H9 (cell line): ENCODE results near the gene TTC12. TPM values are rescaled to one million over a fixed set of nuclear protein-coding genes. Genes with fewer than 3 reads are reported as not detected.

Source experiments
- DNase-seq: peaks from one replicate; pipeline ENCODE4 v3.0.0-alpha.2; 2017
- H2AFZ ChIP-seq: one replicate; pipeline ENCODE4 v1.6.1; 2013; ENCODE audit warnings: mild to moderate bottlenecking, low read length, control low read depth, moderate library complexity
- H2AK5ac ChIP-seq: 2 replicates; pipeline ENCODE4 v1.6.1; 2013; ENCODE audit warnings: low read length, control low read depth, mixed read lengths; ENCODE audit not compliant: insufficient read length
- H2BK120ac ChIP-seq: one replicate; pipeline ENCODE4 v1.6.1; 2013; ENCODE audit warnings: low read depth, mild to moderate bottlenecking, low read length, control low read depth, inconsistent platforms; ENCODE audit not compliant: poor library complexity, severe bottlenecking
- H2BK12ac ChIP-seq: 2 replicates; pipeline ENCODE4 v1.6.1; 2013; ENCODE audit warnings: low read length, control low read depth, mixed read lengths, low read depth; ENCODE audit not compliant: insufficient read length
- H2BK15ac ChIP-seq: 2 replicates; pipeline ENCODE4 v1.6.1; 2013; ENCODE audit warnings: low read depth, low read length, control low read depth
- H2BK20ac ChIP-seq: one replicate; pipeline ENCODE4 v1.6.1; 2013; ENCODE audit warnings: low read depth, mild to moderate bottlenecking, low read length, control low read depth, inconsistent platforms; ENCODE audit not compliant: poor library complexity, severe bottlenecking
- H2BK5ac ChIP-seq: 2 replicates; pipeline ENCODE4 v1.6.1; 2013; ENCODE audit warnings: low read length, control low read depth, mixed read lengths; ENCODE audit not compliant: insufficient read length
- H3K14ac ChIP-seq: 2 replicates; pipeline ENCODE4 v1.6.1; 2013; ENCODE audit warnings: low read length, control low read depth; ENCODE audit not compliant: insufficient read depth
- H3K18ac ChIP-seq: 2 replicates; pipeline ENCODE4 v1.6.1; 2013; ENCODE audit warnings: low read depth, mild to moderate bottlenecking, mixed read lengths, low read length, control low read depth; ENCODE audit not compliant: insufficient read length
- H3K23ac ChIP-seq: 2 replicates; pipeline ENCODE4 v1.6.1; 2013; ENCODE audit warnings: low read length, control low read depth, mixed read lengths, low read depth; ENCODE audit not compliant: insufficient read length
- H3K23me2 ChIP-seq: 2 replicates; pipeline ENCODE4 v1.6.1; 2013; ENCODE audit warnings: low read depth, mild to moderate bottlenecking, mixed read lengths, low read length, control low read depth; ENCODE audit not compliant: insufficient read length, poor library complexity, severe bottlenecking
- H3K27ac ChIP-seq: 2 replicates; pipeline ENCODE4 v1.5.1; 2013; ENCODE audit warnings: low read length, control low read depth, mixed read lengths, low read depth; ENCODE audit not compliant: insufficient read length
- H3K27me3 ChIP-seq: 2 replicates; pipeline ENCODE4 v1.6.1; 2013; ENCODE audit warnings: low read length, control low read depth, inconsistent platforms; ENCODE audit not compliant: insufficient read depth
- H3K4ac ChIP-seq: 2 replicates; pipeline ENCODE4 v1.6.1; 2013; ENCODE audit warnings: low read depth, mild to moderate bottlenecking, control low read depth, inconsistent platforms, low read length, moderate library complexity
- H3K4me1 ChIP-seq: 2 replicates; pipeline ENCODE4 v1.6.1; 2013; ENCODE audit warnings: low read length, control low read depth, inconsistent platforms; ENCODE audit not compliant: insufficient read depth
- H3K4me2 ChIP-seq: 2 replicates; pipeline ENCODE4 v1.6.1; 2013; ENCODE audit warnings: low read length, control low read depth, mixed read lengths; ENCODE audit not compliant: insufficient read length, insufficient read depth
- H3K56ac ChIP-seq: 2 replicates; pipeline ENCODE4 v1.6.1; 2013; ENCODE audit warnings: low read depth, mild to moderate bottlenecking, mixed read lengths, low read length, control low read depth; ENCODE audit not compliant: insufficient read length
- H3K79me1 ChIP-seq: 2 replicates; pipeline ENCODE4 v1.6.1; 2013; ENCODE audit warnings: low read depth, mild to moderate bottlenecking, moderate library complexity, low read length, control low read depth, inconsistent platforms; ENCODE audit not compliant: insufficient read depth, poor library complexity, severe bottlenecking
- H3K79me2 ChIP-seq: 2 replicates; pipeline ENCODE4 v1.6.1; 2013; ENCODE audit warnings: low read length, control low read depth, inconsistent platforms; ENCODE audit not compliant: insufficient read depth
- H3K9ac ChIP-seq: 2 replicates; pipeline ENCODE4 v1.6.1; 2013; ENCODE audit warnings: low read length, control low read depth, mixed read lengths; ENCODE audit not compliant: insufficient read length; ENCODE audit errors: extremely low read depth
- H3K9me3 ChIP-seq: one replicate; pipeline ENCODE4 v1.6.1; 2013; ENCODE audit warnings: low read depth, low read length, inconsistent platforms; ENCODE audit not compliant: control insufficient read depth
- H3T11ph ChIP-seq: one replicate; pipeline ENCODE4 v1.6.1; 2013; ENCODE audit warnings: mild to moderate bottlenecking, low read length, control low read depth, inconsistent platforms
- H4K20me1 ChIP-seq: one replicate; pipeline ENCODE4 v1.6.1; 2013; ENCODE audit not compliant: control insufficient read depth, insufficient read length, insufficient read depth
- H4K5ac ChIP-seq: 2 replicates; pipeline ENCODE4 v1.6.1; 2013; ENCODE audit warnings: low read depth, mild to moderate bottlenecking, mixed read lengths, low read length, control low read depth; ENCODE audit not compliant: insufficient read length
- H4K8ac ChIP-seq: replicated peaks from 2 replicates; pipeline ENCODE4 v1.6.1; 2013; ENCODE audit warnings: low read length, control low read depth, mixed read lengths, low read depth; ENCODE audit not compliant: insufficient read length
- H4K91ac ChIP-seq: 2 replicates; pipeline ENCODE4 v1.6.1; 2013; ENCODE audit warnings: low read depth, mild to moderate bottlenecking, moderate library complexity, mixed read lengths, low read length, control low read depth; ENCODE audit not compliant: insufficient read length
- H3K27ac Mint-ChIP-seq, 3 experiments: 2 replicates in 2 of 3; 3 replicates in 1 of 3; pipeline ENCODE4 v1.8.0; 2020 to 2021; ENCODE audit warnings: mixed read lengths in 3 of 3, mild to moderate bottlenecking in 1 of 3, moderate library complexity in 1 of 3
- H3K27me3 Mint-ChIP-seq: 2 replicates; pipeline ENCODE4 v1.8.0; 2021; ENCODE audit warnings: low read depth, mild to moderate bottlenecking, moderate library complexity, mixed read lengths
- H3K36me3 Mint-ChIP-seq, 3 experiments: 2 replicates in 2 of 3; 3 replicates in 1 of 3; pipeline ENCODE4 v1.8.0; 2020 to 2021; ENCODE audit warnings: low read depth in 3 of 3, mixed read lengths in 3 of 3; ENCODE audit not compliant: insufficient read depth in 1 of 3
- H3K4me1 Mint-ChIP-seq, 2 experiments: 2 replicates each; pipeline ENCODE4 v1.8.0; 2020; ENCODE audit warnings: mixed read lengths in 2 of 2
- H3K4me3 Mint-ChIP-seq, 2 experiments: 2 replicates in 1 of 2; 3 replicates in 1 of 2; pipeline ENCODE4 v1.8.0; 2020 to 2021; ENCODE audit warnings: mild to moderate bottlenecking in 2 of 2, mixed read lengths in 2 of 2, moderate library complexity in 1 of 2
- H3K9me3 Mint-ChIP-seq, 2 experiments: 2 replicates in 1 of 2; 3 replicates in 1 of 2; pipeline ENCODE4 v1.8.0; 2020; ENCODE audit warnings: mild to moderate bottlenecking in 2 of 2, mixed read lengths in 2 of 2, moderate library complexity in 1 of 2
- CTCF ChIP-seq: fragments of 200-600 bp; sonication (generic); conservative IDR thresholded peaks from 3 replicates; pipeline ENCODE4 v1.8.0; 2021; ENCODE audit warnings: antibody characterized with exemption, mild to moderate bottlenecking
- WGBS: extraction: QIAGEN DNeasy Blood & Tissue Kit; methylation state at CpG from one replicate; pipeline ENCODE4 v1.1.7; 2013; ENCODE audit warnings: missing lambda C conversion rate, low lambda C conversion rate, mixed read lengths; ENCODE audit not compliant: insufficient read length; ENCODE audit errors: extremely low coverage; 5-methylcytosine and 5-hydroxymethylcytosine counted together
- total RNA-seq: library from RNA; stranded (reverse); gene quantifications from 2 replicates; pipeline ENCODE4 v1.2.1, GENCODE V29; 2021

Gene TTC12
- total RNA-seq, 1 experiment from 2014 or later: 8.3 TPM

- Histone ChIP-seq H4K20me1 (no peaks in the 10 kb centered on the region), H3K9me3 (no peaks in the 10 kb centered on the region), H2BK120ac (no peak overlapping the region), H2BK15ac (no peak overlapping the region), H4K91ac (no peak overlapping the region), H3K18ac (no peak overlapping the region), H3K79me1 (no peaks in the 10 kb centered on the region), H2AK5ac (no peak overlapping the region), H3K9ac (no peak overlapping the region), H3K4me2 (no peak overlapping the region), H4K8ac (no peak overlapping the region), H2AFZ (no peak overlapping the region), H3K27ac (no peak overlapping the region), H3K4me1 (no peaks in the 10 kb centered on the region), H3K27me3 (no peaks in the 10 kb centered on the region), H3K14ac (no peak overlapping the region), H2BK20ac (no peak overlapping the region), H3K23me2 (no peaks in the 10 kb centered on the region), H3K56ac (no peak overlapping the region), H2BK12ac (no peak overlapping the region), H4K5ac (no peak overlapping the region), H3K23ac (no peak overlapping the region), H3K4ac (no peak overlapping the region), H3K79me2 (no peaks in the 10 kb centered on the region), H2BK5ac (no peak overlapping the region), H3T11ph (no peak overlapping the region)
- no peak for DNase-seq
- Mint-ChIP-seq H3K9me3 (no peaks in the 10 kb centered on the region), H3K36me3 (no peaks in the 10 kb centered on the region), H3K27ac (no peak overlapping the region), H3K4me1 (peaks cover 0 to 4% of the 10 kb centered on the region in 2 experiments; a peak in 1 of 4 replicates), H3K27me3 (no peaks in the 10 kb centered on the region), H3K4me3 (no peak overlapping the region)
- no peak for TF ChIP-seq CTCF
- WGBS: no CpG with 5 or more reads among the region's 3 CpGs
Observed at GRCh38 chr11:113279591-113279990, 34.8 kb upstream of the TTC12 start.
